ENCODE data around the gene OOSP4B.
"Not testable (repeated sequence)": the region's sequence is repeated elsewhere in the genome, so short reads cannot be mapped to it uniquely, and the experiment has no call there.

OOSP4B gene

DNA sequence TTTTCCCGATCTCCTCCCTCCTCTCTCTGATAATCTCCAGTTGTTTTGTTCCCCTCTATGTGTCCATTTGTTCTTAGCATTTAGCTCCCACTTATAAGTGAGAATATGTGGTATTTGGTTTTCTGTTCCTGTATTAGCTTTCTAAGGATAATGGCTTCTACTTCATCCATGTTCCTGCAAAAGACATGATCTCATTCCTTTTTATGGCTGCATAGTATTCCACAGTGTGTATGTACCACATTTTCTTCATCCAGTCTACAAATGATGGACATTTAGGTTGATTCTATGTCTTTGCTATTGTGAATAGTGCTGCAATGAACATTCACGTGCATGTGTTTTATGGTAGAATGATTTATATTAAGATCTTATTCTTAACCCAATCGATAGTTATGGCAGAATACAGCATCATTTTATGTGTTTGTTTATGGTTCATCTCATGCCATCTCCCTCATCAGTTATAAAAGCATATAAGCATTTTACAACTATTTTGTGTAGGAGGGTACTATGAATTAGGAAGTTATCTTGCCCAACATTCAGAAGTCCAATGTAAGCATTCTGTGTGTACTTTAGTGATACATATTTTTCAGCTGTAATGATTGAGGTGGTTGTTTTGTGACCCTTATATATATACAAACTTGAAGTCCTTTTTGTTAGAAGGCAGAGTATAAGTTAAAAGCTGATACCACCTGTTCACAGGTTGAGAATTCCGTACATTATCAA, 42.7 kb downstream of the OOSP4B start:
- no peak for DNase-seq (ENCODE audit: low read depth)

DNA sequence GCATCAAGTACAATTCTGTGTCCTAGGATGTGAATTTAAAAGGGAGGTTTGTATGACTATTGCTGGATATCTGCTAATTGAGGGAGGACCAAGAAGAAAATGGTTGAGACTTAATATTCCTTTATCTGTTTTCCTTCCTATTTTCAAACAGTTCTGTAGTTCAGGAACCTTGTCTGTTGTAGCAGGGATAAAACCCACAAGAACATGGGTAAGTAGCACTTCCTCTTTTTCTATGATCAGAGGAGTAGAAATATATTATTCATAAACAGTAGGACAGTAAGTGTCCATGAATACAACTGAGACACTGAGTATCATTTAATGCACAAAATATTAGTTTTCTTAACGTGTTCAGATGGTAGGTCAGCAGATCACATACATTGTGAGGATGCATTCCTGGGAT, 47.1 kb downstream of the OOSP4B start:
- DNase-seq (ENCODE audit: low read depth): no peak

DNA sequence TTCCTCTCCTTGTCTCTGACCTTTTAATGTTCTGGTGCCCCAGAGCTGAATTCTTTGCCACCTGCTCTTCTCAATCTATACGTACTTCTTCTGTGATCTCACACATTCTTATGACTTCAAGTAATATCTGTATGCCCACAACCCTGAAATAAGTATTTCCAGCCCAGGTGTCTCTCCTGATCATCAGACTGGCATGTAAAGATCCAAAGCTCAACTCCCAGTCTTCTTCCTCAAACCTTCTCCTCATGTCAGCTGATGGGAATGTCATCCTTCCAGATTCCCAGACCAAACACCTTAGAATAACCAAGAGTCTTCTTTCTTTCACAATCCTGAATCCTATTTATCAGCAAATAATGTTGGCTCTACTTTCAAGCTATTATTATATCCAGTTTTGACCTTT, 48.8 kb downstream of the OOSP4B start:
- no peak for DNase-seq (ENCODE audit: low read depth)

DNA sequence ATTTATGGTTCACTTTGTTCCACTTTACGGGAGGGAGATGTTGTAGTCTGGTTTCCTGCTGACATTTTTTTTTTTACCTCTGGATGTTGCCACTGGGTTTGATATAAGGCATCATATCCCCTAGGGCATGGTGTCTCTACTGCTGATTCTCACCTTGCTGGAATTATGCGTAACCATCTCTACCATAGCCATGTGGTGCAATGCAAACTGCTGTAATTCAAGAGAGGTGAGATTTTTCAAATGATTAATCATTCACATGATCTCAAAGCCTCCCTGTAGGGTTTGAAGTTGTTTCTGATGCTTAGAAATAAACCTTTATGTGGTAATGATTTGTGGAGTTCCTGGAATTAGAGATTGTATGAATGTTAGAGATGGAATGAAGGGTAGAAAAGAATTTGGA, 52.5 kb downstream of the OOSP4B start:
- DNase-seq (ENCODE audit: low read depth): no peak

DNA sequence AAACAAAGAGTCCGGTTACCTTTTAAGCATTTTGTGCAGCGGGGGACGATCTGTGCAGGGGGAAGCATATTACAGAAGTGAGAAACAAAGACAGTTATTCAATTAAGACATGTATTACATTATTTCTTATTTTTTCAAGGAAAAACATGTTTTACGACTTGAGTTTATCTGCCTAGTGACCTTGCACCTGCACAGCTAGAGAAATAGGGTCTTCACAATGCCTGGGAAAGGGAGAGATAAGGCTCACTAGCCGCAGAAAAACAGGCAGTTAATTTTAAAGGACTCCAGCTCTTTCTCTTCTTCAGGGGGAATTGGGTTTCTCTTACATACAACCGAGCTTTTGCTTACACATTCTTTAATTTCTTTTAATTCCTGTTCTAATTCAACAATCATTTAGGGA, 54.7 kb downstream of the OOSP4B start:
- not testable (repeated sequence) for DNase-seq (ENCODE audit: low read depth)

DNA sequence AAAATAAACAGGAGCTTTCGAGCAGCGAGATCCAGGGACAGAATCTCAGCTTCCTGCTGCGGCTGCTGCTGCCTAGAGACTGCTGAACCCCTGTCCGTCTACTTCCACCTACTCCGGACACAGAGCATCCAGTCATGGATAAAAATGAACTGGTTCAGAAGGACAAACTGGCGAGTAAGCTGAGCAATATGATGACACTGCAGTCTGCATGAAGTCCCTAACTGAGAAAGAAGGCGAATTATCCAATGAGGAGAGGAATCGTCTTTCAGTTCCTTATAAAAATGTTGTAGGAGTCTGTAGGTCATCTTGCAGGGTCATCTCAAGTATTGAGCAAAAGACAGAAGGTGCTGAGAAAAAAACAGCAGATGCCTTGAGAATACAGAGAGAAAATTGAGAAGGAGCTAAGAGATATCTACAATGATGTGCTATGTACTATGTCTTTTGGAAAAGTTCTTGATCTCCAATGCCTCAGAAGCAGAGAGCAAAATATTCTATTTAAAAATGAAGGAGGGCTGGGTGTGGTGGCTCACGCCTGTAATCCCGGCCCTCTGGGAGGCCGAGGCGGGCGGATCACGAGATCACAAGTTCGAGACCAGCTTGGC, 60.3 kb downstream of the OOSP4B start:
- DNase-seq (ENCODE audit: low read depth): no peak

DNA sequence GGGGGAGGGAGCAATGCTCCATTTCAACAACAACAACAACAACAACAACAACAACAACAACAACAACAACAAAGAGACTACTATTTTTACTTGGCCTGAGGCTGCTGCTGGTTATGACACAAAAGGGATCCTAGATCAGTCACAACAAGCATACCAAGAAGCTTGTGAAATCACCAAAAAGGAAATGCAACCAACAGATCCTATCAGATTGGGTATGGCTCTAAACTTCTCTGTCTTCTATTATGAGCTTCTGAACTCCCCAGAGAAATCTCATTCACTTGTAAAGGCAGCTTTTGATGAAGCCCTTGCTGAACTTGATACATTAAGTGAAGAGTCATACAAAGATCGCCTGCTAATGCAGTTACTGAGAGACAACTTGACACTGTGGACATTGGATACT, 61.0 kb downstream of the OOSP4B start:
- no peak for DNase-seq (ENCODE audit: low read depth)

DNA sequence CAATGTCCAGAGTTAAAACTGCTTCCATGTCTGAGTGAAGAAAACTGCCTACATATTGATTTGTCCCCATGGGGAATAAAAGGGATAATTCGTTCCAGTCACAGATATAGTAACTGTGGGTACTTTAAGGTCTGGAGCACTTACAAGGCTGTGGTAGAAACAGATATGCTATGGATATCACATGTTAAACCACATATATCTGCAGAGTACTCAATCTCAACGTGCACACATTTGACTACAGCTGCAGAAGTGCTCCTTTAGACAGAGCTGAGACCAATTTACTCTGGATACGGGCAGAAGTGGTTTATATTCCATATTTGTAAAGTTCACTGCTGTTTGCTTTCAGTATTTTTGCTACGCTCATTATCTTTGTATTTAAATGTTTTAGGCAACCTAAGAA, 61.8 kb downstream of the OOSP4B start:
- no peak for DNase-seq (ENCODE audit: low read depth)

DNA sequence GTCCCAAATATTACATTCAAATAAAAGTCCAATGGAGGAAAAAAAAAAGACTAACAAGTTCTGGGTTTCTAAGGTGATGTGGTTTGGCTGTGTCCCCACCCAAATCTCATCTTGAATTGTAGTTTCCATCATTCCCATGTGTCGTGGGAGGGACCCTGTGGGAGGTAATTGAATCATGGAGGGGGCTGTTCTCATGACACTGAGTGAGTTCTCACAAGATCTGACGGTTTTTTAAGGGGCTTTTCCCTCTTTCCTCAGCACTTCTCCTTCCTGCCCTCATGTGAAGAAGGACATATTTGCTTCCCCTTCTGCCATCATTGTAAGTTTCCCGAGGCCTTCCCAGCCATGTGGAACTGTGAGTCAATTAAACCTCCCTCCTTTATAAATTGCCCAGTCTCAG, 63.6 kb downstream of the OOSP4B start:
- DNase-seq (ENCODE audit: low read depth): no peak

Data from HS-27A (cell line).